Measurements from ENCODE around the gene OBP2B.

DNA sequence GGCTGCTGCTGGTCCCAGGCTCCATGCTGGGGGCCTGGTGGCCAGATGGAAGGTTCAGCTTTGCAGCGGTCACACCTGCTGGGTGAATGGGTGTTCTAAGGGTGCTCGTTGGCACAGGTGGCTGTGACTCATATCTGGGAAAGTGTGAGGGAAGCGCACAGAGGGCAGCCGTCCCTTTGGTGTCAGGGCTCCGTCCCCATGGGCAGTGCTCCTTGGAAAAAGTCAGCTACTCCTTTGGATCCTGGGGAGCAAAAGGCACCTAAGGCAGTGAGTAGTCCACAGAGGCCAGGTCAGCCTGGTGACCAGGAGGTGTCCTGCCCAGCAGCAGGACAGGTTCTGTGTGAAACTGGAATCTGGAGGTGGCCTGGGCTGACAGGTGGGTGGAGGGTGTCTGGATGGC lies 26.9 kb downstream of the OBP2B start:
- TF ChIP-seq, protein P1, sequence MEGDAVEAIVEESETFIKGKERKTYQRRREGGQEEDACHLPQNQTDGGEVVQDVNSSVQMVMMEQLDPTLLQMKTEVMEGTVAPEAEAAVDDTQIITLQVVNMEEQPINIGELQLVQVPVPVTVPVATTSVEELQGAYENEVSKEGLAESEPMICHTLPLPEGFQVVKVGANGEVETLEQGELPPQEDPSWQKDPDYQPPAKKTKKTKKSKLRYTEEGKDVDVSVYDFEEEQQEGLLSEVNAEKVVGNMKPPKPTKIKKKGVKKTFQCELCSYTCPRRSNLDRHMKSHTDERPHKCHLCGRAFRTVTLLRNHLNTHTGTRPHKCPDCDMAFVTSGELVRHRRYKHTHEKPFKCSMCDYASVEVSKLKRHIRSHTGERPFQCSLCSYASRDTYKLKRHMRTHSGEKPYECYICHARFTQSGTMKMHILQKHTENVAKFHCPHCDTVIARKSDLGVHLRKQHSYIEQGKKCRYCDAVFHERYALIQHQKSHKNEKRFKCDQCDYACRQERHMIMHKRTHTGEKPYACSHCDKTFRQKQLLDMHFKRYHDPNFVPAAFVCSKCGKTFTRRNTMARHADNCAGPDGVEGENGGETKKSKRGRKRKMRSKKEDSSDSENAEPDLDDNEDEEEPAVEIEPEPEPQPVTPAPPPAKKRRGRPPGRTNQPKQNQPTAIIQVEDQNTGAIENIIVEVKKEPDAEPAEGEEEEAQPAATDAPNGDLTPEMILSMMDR (IDR thresholded peaks at IDR 0.05) = no peak
- no peak for TF ChIP-seq POLR2A (IDR thresholded peaks at IDR 0.05)

Measured in body of pancreas (tissue), 4 donors.